NT2/D1 (cell line): ENCODE results near the gene TIMM13.
"Not testable (repeated sequence)": the region's sequence is repeated elsewhere in the genome, so short reads cannot be mapped to it uniquely, and the experiment has no call there.

ENCODE experiments used
- DNase-seq: peaks from one replicate; pipeline ENCODE4 v3.0.0-alpha.2; 2011; ENCODE audit warnings: low read depth, low spot score
- H3K27me3 ChIP-seq: 2 replicates; pipeline ENCODE4 v1.6.0; 2011; ENCODE audit warnings: mild to moderate bottlenecking; ENCODE audit not compliant: insufficient read length, insufficient read depth
- H3K36me3 ChIP-seq: 2 replicates; pipeline ENCODE4 v1.6.1; 2011; ENCODE audit warnings: mild to moderate bottlenecking, low read length, mixed read lengths; ENCODE audit not compliant: insufficient read depth, insufficient read length
- H3K4me1 ChIP-seq: 2 replicates; pipeline ENCODE4 v1.5.1; 2011; ENCODE audit not compliant: insufficient read depth, insufficient read length
- H3K4me3 ChIP-seq: 2 replicates; pipeline ENCODE4 v1.5.1; 2011; ENCODE audit warnings: low read depth; ENCODE audit not compliant: insufficient read length
- H3K9ac ChIP-seq: 2 replicates; pipeline ENCODE4 v1.6.0; 2011; ENCODE audit warnings: low read depth; ENCODE audit not compliant: insufficient read length
- H3K9me3 ChIP-seq: 2 replicates; pipeline ENCODE4 v1.5.1; 2011; ENCODE audit warnings: mild to moderate bottlenecking, low read length; ENCODE audit not compliant: insufficient read depth
- SUZ12 ChIP-seq: IDR thresholded peaks from 2 replicates; pipeline ENCODE4 v1.6.1; 2011; ENCODE audit not compliant: insufficient read length, insufficient read depth; ENCODE audit errors: extremely low read depth
- YY1 ChIP-seq: IDR thresholded peaks from 2 replicates; pipeline ENCODE4 v1.6.1; 2011; ENCODE audit not compliant: insufficient read length, insufficient read depth
- ZNF274 ChIP-seq: IDR thresholded peaks from 2 replicates; pipeline ENCODE4 v1.6.1; 2011; ENCODE audit warnings: mild to moderate bottlenecking, low read depth, low read length

The TIMM13 gene

DNA sequence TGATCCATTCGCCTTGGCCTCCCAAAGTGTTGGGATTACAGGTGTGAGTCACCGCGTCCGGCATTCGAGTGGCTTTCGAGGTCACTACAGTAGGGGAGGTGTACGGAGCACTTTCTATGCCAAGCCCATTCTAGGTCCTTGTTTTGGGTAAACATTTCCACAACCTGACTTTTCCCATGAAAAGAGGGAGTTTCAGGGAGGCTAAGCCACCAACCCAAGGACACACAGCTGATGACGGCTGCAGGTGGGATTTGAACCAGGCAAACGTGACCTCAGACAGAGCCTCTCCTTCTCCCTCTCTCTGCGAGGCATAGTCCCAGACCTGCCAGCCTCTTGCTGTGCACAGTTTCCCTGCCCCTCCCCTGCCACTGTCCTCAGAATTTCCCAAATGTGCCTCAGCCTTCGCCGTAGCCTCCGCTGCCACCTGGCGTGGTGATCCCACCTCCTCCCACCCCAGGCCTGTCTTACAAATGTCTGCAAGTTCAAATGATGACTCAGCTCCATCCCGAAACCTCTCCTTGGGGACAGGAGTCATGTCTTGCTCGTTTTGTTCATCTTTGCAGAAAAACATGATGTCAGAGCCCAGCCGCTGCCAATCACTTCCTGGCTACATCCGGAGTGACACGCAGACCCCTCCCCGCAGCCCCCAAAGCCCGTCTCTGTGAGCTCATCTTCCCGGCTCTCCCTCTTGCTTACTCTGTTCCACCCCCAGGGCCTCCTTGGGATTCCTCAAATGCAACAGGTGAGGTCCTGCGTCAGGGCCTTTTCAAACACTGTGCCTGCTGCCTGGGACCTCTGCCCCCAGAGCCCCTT lies 41.9 kb upstream of the TIMM13 start:
- Histone ChIP-seq H3K4me3 (peak overlapping the region; percentile 0), H3K9me3 (no peaks in the 10 kb centered on the region), H3K9ac (peak overlapping the region; percentile 44), H3K4me1 (peaks cover 8% of the 10 kb centered on the region), H3K36me3 (no peaks in the 10 kb centered on the region), H3K27me3 (no peaks in the 10 kb centered on the region)
- no peak for TF ChIP-seq YY1
- TF ChIP-seq ZNF274: no peak
- no peak for TF ChIP-seq SUZ12
- no peak for DNase-seq

DNA sequence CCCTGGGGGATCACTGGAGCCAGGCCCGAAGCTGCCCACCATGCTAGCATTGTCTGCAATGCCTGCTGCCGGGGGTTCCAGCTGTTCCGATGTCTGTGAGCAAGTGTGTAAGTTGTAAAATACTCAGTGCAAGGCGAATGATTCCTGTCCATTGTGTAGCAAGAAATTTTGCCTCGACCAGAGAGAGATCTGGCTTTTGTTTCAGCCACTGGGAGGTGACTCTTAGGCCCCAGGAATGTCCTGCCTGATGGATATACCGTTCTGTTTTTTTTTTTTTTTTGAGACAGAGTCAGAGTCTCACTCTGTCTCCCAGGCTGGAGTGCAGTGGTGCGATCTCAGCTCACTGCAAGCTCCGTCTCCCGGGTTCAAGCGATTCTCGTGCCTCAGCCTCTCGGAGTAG lies 41.2 kb upstream of the TIMM13 start:
- Histone ChIP-seq H3K36me3 (no peaks in the 10 kb centered on the region), H3K9me3 (no peaks in the 10 kb centered on the region), H3K4me1 (peaks cover 8% of the 10 kb centered on the region), H3K9ac (peak overlapping the region; percentile 57), H3K27me3 (no peaks in the 10 kb centered on the region), H3K4me3 (no peak overlapping the region)
- DNase-seq: no peak
- TF ChIP-seq ZNF274 (no peak), YY1 (no peak), SUZ12 (no peak)

DNA sequence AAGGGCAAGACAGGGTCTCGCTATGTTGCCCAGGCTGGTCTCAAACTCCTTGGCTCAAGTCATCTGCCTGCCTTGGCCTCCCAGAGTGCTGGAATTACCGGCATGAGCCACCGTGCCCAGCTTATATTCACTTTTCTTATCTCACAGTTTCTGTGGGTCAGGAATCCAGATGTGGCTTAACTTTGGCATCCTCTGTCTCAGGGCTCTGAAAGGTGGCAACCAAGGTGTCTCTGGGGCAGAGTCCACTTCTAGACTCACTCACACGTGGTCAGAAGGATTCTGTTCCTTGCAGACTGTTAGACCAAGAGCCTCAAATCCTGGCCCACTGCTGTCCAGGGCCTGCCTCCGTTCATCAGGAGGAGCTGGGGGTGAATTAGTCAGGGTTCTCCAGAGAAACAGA lies 37.0 kb upstream of the TIMM13 start:
- no peak overlapping the region for H3K9ac ChIP-seq
- peaks cover 8% of the 10 kb centered on the region for H3K4me1 ChIP-seq
- TF ChIP-seq ZNF274: no peak
- no peak for TF ChIP-seq YY1
- no peak for TF ChIP-seq SUZ12
- H3K9me3 ChIP-seq: no peaks in the 10 kb centered on the region
- no peaks in the 10 kb centered on the region for H3K27me3 ChIP-seq
- H3K4me3 ChIP-seq: no peak overlapping the region
- DNase-seq: no peak
- H3K36me3 ChIP-seq: peaks cover 2% of the 10 kb centered on the region

DNA sequence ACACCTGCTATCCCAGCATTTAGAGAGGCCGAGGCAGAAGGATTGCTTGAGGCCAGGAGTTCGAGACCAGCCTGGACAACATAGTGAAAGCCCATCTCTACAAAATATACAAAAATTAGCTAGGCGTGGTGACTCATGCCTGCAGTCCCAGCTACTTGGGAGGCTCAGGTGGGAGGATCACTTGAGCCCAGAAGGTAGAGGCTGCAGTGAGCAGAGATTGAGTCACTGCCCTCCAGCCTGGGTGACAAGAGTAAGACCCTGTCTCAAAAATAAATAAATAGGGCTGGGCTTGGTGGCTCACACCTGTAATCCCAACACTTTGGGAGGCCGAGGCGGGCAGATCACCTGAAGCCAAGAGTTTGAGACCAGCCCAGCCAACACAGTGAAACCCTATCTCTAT lies 36.3 kb upstream of the TIMM13 start:
- not testable (repeated sequence) for H3K27me3 ChIP-seq, H3K4me1 ChIP-seq, H3K36me3 ChIP-seq, H3K9me3 ChIP-seq, H3K4me3 ChIP-seq, DNase-seq
- H3K9ac ChIP-seq: peak overlapping the region; percentile 62

DNA sequence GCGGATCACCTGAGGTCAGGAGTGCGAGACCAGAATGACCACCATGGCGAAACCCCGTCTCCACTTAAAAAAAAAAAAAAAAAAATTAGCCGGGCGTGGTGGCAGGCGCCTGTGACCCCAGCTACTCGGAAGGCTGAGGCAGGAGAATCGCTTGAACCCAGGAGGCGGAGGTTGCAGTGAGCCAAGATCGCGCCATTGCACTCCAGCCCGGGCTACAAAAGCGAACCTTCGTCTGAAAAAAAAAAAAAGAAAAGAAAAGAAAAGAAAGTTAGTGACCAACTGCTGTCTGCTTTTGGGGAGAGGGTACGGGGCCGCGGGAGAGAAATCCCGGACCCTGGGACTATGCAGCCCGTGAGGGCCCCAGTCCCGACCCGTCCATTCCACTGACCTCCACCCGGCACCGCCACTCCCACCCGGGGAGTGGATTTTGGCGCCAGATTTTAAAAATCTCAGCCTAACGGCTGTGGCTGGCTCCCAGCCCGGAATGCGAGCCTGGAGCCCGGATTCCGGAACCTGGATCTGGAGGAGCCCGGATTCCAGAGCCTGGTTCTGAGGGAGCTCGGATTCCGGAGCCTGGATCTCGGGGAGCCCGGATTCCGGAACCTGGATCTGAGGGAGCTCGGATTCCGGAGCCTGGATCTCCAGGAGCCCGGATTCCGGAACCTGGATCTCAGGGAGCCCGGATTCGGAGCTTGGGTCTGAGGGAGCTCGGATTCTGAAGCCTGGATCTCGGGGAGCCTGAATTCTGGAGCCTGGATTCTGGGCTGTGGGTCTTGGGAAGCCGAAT lies 35.4 kb upstream of the TIMM13 start:
- Histone ChIP-seq H3K9me3 (no peaks in the 10 kb centered on the region), H3K4me1 (peaks cover 5% of the 10 kb centered on the region), H3K4me3 (peak overlapping the region; percentile 64), H3K36me3 (peaks cover 4% of the 10 kb centered on the region), H3K9ac (peak overlapping the region; percentile 89), H3K27me3 (no peaks in the 10 kb centered on the region)
- peak; percentile 99 for DNase-seq
- TF ChIP-seq SUZ12 (no peak), YY1 (no peak), ZNF274 (no peak)

DNA sequence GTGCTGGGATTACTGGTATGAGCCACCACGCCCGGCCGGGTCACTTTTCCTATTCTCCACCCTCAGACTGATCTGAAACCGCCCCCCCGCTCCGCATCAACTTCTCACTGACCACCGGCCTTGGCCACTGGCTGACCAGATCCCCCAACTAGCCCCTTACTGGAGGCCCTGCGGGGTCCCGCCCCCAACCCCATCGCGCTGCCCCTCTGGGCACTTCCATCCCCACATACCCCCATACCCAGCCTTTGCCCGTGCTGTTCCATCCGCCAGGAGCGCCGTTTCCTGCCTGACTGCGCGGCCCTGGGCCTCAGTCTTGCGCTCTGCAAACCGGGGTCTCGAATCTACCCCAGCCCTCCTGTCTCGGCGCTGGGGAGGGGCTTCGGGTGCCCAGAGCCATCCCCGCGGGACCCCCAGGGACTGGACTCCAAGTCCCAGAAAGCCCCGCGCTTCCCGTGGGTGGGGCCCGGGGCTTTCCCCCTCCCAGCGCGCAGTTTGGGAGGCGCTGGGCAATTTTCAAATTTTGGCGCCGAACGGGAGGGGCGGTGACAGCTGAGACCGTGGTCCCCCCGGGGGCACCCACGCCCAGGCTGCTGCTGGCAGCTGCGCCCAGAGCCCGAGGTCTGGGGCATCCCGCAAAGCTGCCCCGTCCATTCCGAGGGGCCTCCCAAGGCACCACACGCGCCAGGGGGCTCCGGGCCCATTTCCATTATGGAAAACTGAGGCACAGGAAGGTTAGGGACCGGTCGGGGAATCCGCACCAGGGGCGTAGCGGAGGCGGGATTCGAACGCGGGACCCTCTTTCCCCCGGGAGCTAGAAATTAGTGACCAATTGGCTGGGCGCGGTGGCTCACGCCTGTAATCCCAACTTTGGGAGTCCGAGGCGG lies 34.6 kb upstream of the TIMM13 start:
- Histone ChIP-seq H3K36me3 (peaks cover 4% of the 10 kb centered on the region), H3K4me1 (peaks cover 5% of the 10 kb centered on the region), H3K9me3 (no peaks in the 10 kb centered on the region), H3K27me3 (no peaks in the 10 kb centered on the region), H3K9ac (peak overlapping the region; percentile 89), H3K4me3 (peak overlapping the region; percentile 64)
- no peak for DNase-seq
- TF ChIP-seq SUZ12 (no peak), ZNF274 (no peak), YY1 (no peak)
